Adrenal gland (tissue), 12 donors: Measurements from ENCODE around the gene HOXB8. TPM values are rescaled to one million over a fixed set of nuclear protein-coding genes. Genes with fewer than 3 reads are reported as not detected.

Experiments used
- DNase-seq, 7 donors: peaks; one replicate each; pipeline ENCODE4 v3.0.0-alpha.2; 2019 to 2020
- H3K27ac ChIP-seq, 5 donors: fragments of 200-600 bp; sonication (generic) in 4 of 5; 1 replicate in 3 of 5; 2 replicates in 2 of 5; pipeline versions ENCODE4 v1.5.1 to v1.8.0; 2016 to 2020; ENCODE audit warnings: mild to moderate bottlenecking in 1 of 5
- H3K27me3 ChIP-seq: fragments of 200-600 bp; 2 replicates; pipeline ENCODE4 v1.8.0; 2021
- H3K36me3 ChIP-seq, 2 donors: fragments of 200-600 bp; replicated peaks in 1 of 2; 1 replicate in 1 of 2; 2 replicates in 1 of 2; pipeline versions ENCODE4 v1.5.1 to v1.8.0; 2018 to 2022
- H3K4me1 ChIP-seq, 2 donors: fragments of 200-600 bp; replicated peaks in 1 of 2; 1 replicate in 1 of 2; 2 replicates in 1 of 2; pipeline versions ENCODE4 v1.5.1 to v1.8.0; 2018 to 2021
- H3K4me3 ChIP-seq, 4 donors: fragments of 200-600 bp; sonication (generic) in 3 of 4; one replicate each; pipeline ENCODE4 v1.5.1; 2016 to 2018
- H3K9me3 ChIP-seq, 3 donors: fragments of 200-600 bp; sonication (generic) in 1 of 3; replicated peaks in 1 of 3; 1 replicate in 2 of 3; 2 replicates in 1 of 3; pipeline versions ENCODE4 v1.5.1 to v1.8.0; 2016 to 2021
- CTCF ChIP-seq, 6 experiments: fragments of 450-650 bp in 4 of 6; fragments of 200-600 bp in 2 of 6; sonication (generic) in 1 of 6; IDR thresholded peaks; 1 replicate in 5 of 6; 2 replicates in 1 of 6; pipeline versions ENCODE4 v1.5.1 to v1.8.0; 2016 to 2021; ENCODE audit warnings: antibody characterized with exemption in 6 of 6, mild to moderate bottlenecking in 2 of 6, moderate library complexity in 1 of 6
- POLR2A ChIP-seq, 2 donors: fragments of 450-650 bp; IDR thresholded peaks; one replicate each; pipeline ENCODE4 v1.6.1; 2017; ENCODE audit warnings: antibody characterized with exemption in 2 of 2, mild to moderate bottlenecking in 2 of 2, moderate library complexity in 1 of 2
- WGBS, 4 donors: extraction: QIAGEN DNeasy Blood & Tissue Kit in 2 of 4; methylation state at CpG; one replicate each; pipeline versions ENCODE4 v1.1.5 to v1.1.7; 2013 to 2017; 5-methylcytosine and 5-hydroxymethylcytosine counted together
- intact Hi-C, 2 donors: fragments of 100-400 bp; cut with DNase I; formaldehyde crosslinking; loops; one replicate each; pipeline versions ENCODE4 v1.14.1 to v1.15.0; 2022 to 2023
- polyA plus RNA-seq, 3 donors: library from polyadenylated mRNA; stranded (reverse); fragments of 200-250 nt in 2 of 3; fragments of 350-450 nt in 1 of 3; fragmentation: Illumina TruSeq in 1 of 3; extraction: RNeasy Lipid Tissue Mini Kit (QIAGEN cat#74804) in 1 of 3; gene quantifications; one replicate each; pipeline ENCODE4 v1.2.3, GENCODE V29; 2013 to 2014
- total RNA-seq, 9 donors: library from RNA; depleted of rRNA in 4 of 9; stranded (reverse); fragments of >200 nt in 4 of 9; fragments of 120-200 nt in 1 of 9; fragmentation: NEBNext Ultra II Directional in 1 of 9; extraction: Animal tissue kit (Norgen Biotek cat#: 25700) in 1 of 9; gene quantifications; one replicate each; pipeline versions ENCODE4 v1.1.0 to v1.2.4, GENCODE V29; 2013 to 2023
- donor health status: healthy with polysubstance abuse.
- donor health status: Bipolar disorder and iron deficiency.
- donor health status: DM: yes; HTN: yes; CAD: no.
- donor health status: DM: no; HTN: no; CAD: no.
- donor health status: DM: no; HTN: no; CAD: no.
- donor health status: DM: yes; HTN: yes; CAD: no.

Gene HOXB8
- total and polyA plus RNA-seq, 12 donors: 0.72 to 13.3 (median 5.9) TPM

GRCh38 chr17:48642843-48643696 is 28.0 kb upstream of the HOXB8 start:
- Histone ChIP-seq H3K9me3 (no peaks in the 10 kb centered on the region), H3K36me3 (no peaks in the 10 kb centered on the region), H3K4me3 (no peak overlapping the region), H3K27me3 (peaks cover 89% of the 10 kb centered on the region), H3K27ac (no peak overlapping the region), H3K4me1 (peaks cover 0 to 8% of the 10 kb centered on the region in 2 donors)
- DNase-seq: no peak
- WGBS, 4 donors: 47 to 53% (median 49%) methylated on average over 17 to 23 of the region's 23 CpGs
- no peak for TF ChIP-seq CTCF (IDR thresholded peaks at IDR 0.05)
- TF ChIP-seq POLR2A (IDR thresholded peaks at IDR 0.05): no peak
- intact Hi-C loops: no loop called here

GRCh38 chr17:48642059-48642842 is 27.2 kb upstream of the HOXB8 start:
- Histone ChIP-seq H3K4me3 (no peak overlapping the region), H3K27ac (no peak overlapping the region), H3K27me3 (peaks cover 89% of the 10 kb centered on the region), H3K4me1 (peaks cover 0 to 3% of the 10 kb centered on the region in 2 donors), H3K9me3 (no peaks in the 10 kb centered on the region), H3K36me3 (no peaks in the 10 kb centered on the region)
- WGBS, 4 donors: 13 to 19% (median 18%) methylated on average over 14 to 58 of the region's 58 CpGs
- DNase-seq: no peak
- intact Hi-C loops: no loop called here
- TF ChIP-seq POLR2A (IDR thresholded peaks at IDR 0.05): no peak
- no peak for TF ChIP-seq CTCF (IDR thresholded peaks at IDR 0.05)

- Histone ChIP-seq H3K27ac (no peak overlapping the region), H3K27me3 (peaks cover 92% of the 10 kb centered on the region), H3K4me1 (peaks cover 0 to 3% of the 10 kb centered on the region in 2 donors), H3K4me3 (no peak overlapping the region), H3K9me3 (no peaks in the 10 kb centered on the region), H3K36me3 (no peaks in the 10 kb centered on the region)
- WGBS, 4 donors: 16 to 26% (median 17%) methylated on average over 26 to 29 of the region's 29 CpGs
- DNase-seq: no peak
- intact Hi-C loops: no loop called here
- no peak for TF ChIP-seq CTCF (IDR thresholded peaks at IDR 0.05)
- TF ChIP-seq POLR2A (IDR thresholded peaks at IDR 0.05): no peak
Measured at GRCh38 chr17:48641541-48642058, 26.5 kb upstream of the HOXB8 start.

GRCh38 chr17:48640858-48641180 is 25.7 kb upstream of the HOXB8 start:
- TF ChIP-seq POLR2A (IDR thresholded peaks at IDR 0.05): no peak
- TF ChIP-seq CTCF (IDR thresholded peaks at IDR 0.05): no peak
- Histone ChIP-seq H3K36me3 (no peaks in the 10 kb centered on the region), H3K9me3 (no peaks in the 10 kb centered on the region), H3K4me1 (peaks cover 0 to 7% of the 10 kb centered on the region in 2 donors), H3K27me3 (peaks cover 92% of the 10 kb centered on the region), H3K27ac (no peak overlapping the region), H3K4me3 (no peak overlapping the region)
- 45 to 73% (median 69%) methylated on average over 1 of the region's 1 CpG for WGBS, 4 donors
- intact Hi-C loops: no loop called here
- no peak for DNase-seq
